Keratinocyte (primary cell): Measurements from ENCODE around the gene FOXB2.

ENCODE experiments used
- CTCF ChIP-seq, 3 experiments: IDR thresholded peaks in 1 of 3; conservative IDR thresholded peaks in 1 of 3; optimal IDR thresholded peaks in 1 of 3; 2 replicates in 2 of 3; 3 replicates in 1 of 3; pipeline versions ENCODE3 to v1.5.1; 2011; ENCODE audit warnings: low read length in 3 of 3, mild to moderate bottlenecking in 3 of 3, moderate library complexity in 2 of 3, control low read depth in 1 of 3, inconsistent platforms in 1 of 3; ENCODE audit not compliant: insufficient read depth in 2 of 3; ENCODE audit errors: extremely low read depth in 1 of 3
- EZH2 ChIP-seq: IDR thresholded peaks from one replicate; pipeline ENCODE4 v1.6.1; 2012; ENCODE audit warnings: inconsistent platforms, mild to moderate bottlenecking, low read length, moderate library complexity

GRCh38 chr9:77018969-77019235 is 553 bp upstream of the FOXB2 start:
- no peak for TF ChIP-seq CTCF (optimal IDR thresholded peaks at IDR 0.05 in 1 of 3, IDR thresholded peaks at IDR 0.05 in 1 of 3, conservative IDR thresholded peaks at IDR 0.05 in 1 of 3; ENCODE audit: extremely low read depth in 1 of 3, insufficient read depth in 2 of 3, low read length in 3 of 3)
- no peak for TF ChIP-seq EZH2
